ENCODE measurements around the gene TMEM52B.
"Not testable (repeated sequence)": the region's sequence is repeated elsewhere in the genome, so short reads cannot be mapped to it uniquely, and the experiment has no call there.

The TMEM52B gene

GRCh38 chr12:10211101-10211939, 32.5 kb downstream of the TMEM52B start:
- Mint-ChIP-seq H3K4me1 (ENCODE audit: low read depth) (peaks cover 30% of the 10 kb centered on the region), H3K27ac (peak overlapping the region; percentile 99), H3K9me3 (no peaks in the 10 kb centered on the region), H3K27me3 (no peaks in the 10 kb centered on the region), H3K4me3 (no peak overlapping the region), H3K36me3 (ENCODE audit: low read depth) (peaks cover 18% of the 10 kb centered on the region)
- intact Hi-C loops (cut with micrococcal nuclease), result no loop called here

GRCh38 chr12:10211940-10212738, 33.3 kb downstream of the TMEM52B start:
- Mint-ChIP-seq H3K27ac (peak overlapping the region; percentile 99), H3K27me3 (no peaks in the 10 kb centered on the region), H3K4me1 (ENCODE audit: low read depth) (peaks cover 30% of the 10 kb centered on the region), H3K36me3 (ENCODE audit: low read depth) (peaks cover 19% of the 10 kb centered on the region), H3K9me3 (no peaks in the 10 kb centered on the region), H3K4me3 (peak overlapping the region; percentile 96)
- intact Hi-C loops (cut with micrococcal nuclease), result no loop called here

- peaks cover 19% of the 10 kb centered on the region for H3K36me3 Mint-ChIP-seq (ENCODE audit: low read depth)
- peak within 1 kb of the TSS; percentile 99 for H3K27ac Mint-ChIP-seq
- peaks cover 31% of the 10 kb centered on the region for H3K4me1 Mint-ChIP-seq (ENCODE audit: low read depth)
- intact Hi-C loops (cut with micrococcal nuclease), result no loop called here
- peak within 1 kb of the TSS; percentile 96 for H3K4me3 Mint-ChIP-seq
- no peaks in the 10 kb centered on the region for H3K27me3 Mint-ChIP-seq
- H3K9me3 Mint-ChIP-seq, result no peaks in the 10 kb centered on the region
Measured at GRCh38 chr12:10212739-10213131, 33.9 kb downstream of the TMEM52B start, which contains the start of gene GABARAPL1. Gene GABARAPL1 (plus strand): TSS chr12:10212877. CDS start chr12:10213130, 253 bp downstream.

GRCh38 chr12:10213168-10214135, 34.6 kb downstream of the TMEM52B start:
- peaks cover 37% of the 10 kb centered on the region for H3K4me1 Mint-ChIP-seq (ENCODE audit: low read depth)
- H3K27me3 Mint-ChIP-seq, result no peaks in the 10 kb centered on the region
- intact Hi-C loops (cut with micrococcal nuclease), result no loop called here
- peaks cover 26% of the 10 kb centered on the region for H3K36me3 Mint-ChIP-seq (ENCODE audit: low read depth)
- peak overlapping the region; percentile 99 for H3K27ac Mint-ChIP-seq
- H3K9me3 Mint-ChIP-seq, result no peaks in the 10 kb centered on the region
- peak overlapping the region; percentile 96 for H3K4me3 Mint-ChIP-seq

- peak overlapping the region; percentile 99 for H3K27ac Mint-ChIP-seq
- peaks cover 34% of the 10 kb centered on the region for H3K36me3 Mint-ChIP-seq (ENCODE audit: low read depth)
- H3K4me1 Mint-ChIP-seq (ENCODE audit: low read depth), result peaks cover 37% of the 10 kb centered on the region
- H3K27me3 Mint-ChIP-seq, result no peaks in the 10 kb centered on the region
- peak overlapping the region; percentile 96 for H3K4me3 Mint-ChIP-seq
- no peaks in the 10 kb centered on the region for H3K9me3 Mint-ChIP-seq
- intact Hi-C loops (cut with micrococcal nuclease), result no loop called here
Measured at GRCh38 chr12:10214136-10214894, 35.5 kb downstream of the TMEM52B start.

DNA sequence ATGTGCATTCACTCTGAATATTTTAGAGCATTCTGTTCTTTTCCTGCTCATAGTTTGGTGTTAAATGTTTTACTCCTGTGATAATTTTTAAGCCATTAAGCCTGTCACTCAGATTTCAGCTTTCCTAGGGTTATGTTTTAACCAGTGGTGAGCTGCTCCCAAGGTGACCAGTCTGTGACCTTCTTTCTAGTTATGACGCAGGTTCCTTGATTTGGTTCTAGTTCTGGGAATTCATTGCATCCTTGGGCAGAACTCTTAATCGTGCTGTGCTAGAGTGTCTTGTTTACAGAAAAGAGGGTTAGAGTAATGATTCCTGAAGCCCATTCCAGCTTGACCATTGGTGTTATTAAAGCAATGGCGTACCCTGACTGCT, 36.0 kb downstream of the TMEM52B start:
- H3K9me3 Mint-ChIP-seq, result no peaks in the 10 kb centered on the region
- H3K4me3 Mint-ChIP-seq, result peak overlapping the region; percentile 39
- intact Hi-C loops (cut with micrococcal nuclease), result no loop called here
- peaks cover 37% of the 10 kb centered on the region for H3K4me1 Mint-ChIP-seq (ENCODE audit: low read depth)
- peak overlapping the region; percentile 41 for H3K27ac Mint-ChIP-seq
- H3K27me3 Mint-ChIP-seq, result no peaks in the 10 kb centered on the region
- peaks cover 40% of the 10 kb centered on the region for H3K36me3 Mint-ChIP-seq (ENCODE audit: low read depth)

DNA sequence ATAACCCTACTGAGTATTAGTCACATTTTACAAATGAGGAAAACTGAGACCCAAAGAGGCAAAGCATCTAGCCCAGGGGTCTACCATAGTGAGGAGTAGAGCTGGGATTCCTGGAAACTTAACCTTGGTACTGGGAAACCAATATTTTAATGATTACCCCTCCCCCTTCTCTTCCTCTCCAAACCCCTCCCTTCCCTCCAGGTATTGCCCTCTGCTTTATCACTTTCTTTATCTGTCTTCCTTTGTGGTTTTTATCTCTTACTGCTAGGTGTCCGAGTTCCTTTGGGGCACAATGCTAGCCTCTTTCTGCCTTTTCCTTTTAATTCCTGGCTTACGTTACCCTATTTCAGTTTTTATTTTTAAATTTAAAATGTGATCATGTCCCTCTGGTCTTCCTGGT, 36.6 kb downstream of the TMEM52B start:
- peak overlapping the region; percentile 41 for H3K27ac Mint-ChIP-seq
- no peak overlapping the region for H3K4me3 Mint-ChIP-seq
- peaks cover 37% of the 10 kb centered on the region for H3K4me1 Mint-ChIP-seq (ENCODE audit: low read depth)

DNA sequence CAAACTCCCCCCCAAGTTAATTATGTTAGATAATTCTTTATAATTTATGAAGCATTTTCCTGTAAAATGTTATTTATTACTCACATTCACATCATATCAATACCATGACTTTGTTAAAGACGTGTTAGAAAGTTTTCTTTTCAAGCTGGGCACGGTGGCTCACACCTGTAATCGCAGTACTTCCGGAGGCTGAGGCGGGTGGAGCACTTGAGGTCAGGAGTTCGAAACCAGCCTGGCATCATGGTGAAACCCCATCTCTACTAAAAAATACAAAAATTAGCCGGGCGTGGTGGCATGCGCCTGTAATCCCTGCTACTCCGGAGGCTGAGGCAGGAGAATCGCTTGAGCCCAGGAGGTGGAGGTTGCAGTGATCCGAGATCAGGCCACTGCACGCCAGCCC, 37.1 kb downstream of the TMEM52B start:
- H3K9me3 Mint-ChIP-seq; H3K27ac Mint-ChIP-seq; H3K27me3 Mint-ChIP-seq; intact Hi-C loops (cut with micrococcal nuclease); H3K4me3 Mint-ChIP-seq: not testable (repeated sequence)
- Mint-ChIP-seq H3K4me1 (ENCODE audit: low read depth) (peaks cover 37% of the 10 kb centered on the region), H3K36me3 (ENCODE audit: low read depth) (peaks cover 50% of the 10 kb centered on the region)

More for the DNA sequence above, 36.6 kb downstream of the TMEM52B start:
- Mint-ChIP-seq H3K9me3 (no peaks in the 10 kb centered on the region), H3K27me3 (no peaks in the 10 kb centered on the region), H3K36me3 (ENCODE audit: low read depth) (peaks cover 45% of the 10 kb centered on the region)
- intact Hi-C loops (cut with micrococcal nuclease), result no loop called here

DNA sequence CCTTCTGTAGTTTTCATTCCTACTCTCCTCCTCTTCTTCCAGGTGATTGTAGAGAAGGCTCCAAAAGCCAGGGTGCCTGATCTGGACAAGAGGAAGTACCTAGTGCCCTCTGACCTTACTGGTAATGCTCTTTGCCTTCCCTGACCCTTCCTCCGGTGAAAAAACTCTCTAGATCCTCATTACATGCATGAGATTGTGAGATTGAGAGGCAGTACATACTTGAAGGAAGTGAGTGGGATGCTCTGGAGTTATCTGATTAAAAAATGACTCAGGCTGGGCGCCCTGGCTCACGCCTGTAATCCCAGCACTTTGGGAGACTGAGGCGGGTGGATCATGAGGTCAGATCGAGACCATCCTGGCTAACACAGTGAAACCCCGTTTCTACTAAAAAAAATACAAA, 39.2 kb downstream of the TMEM52B start:
- Mint-ChIP-seq H3K27me3 (no peaks in the 10 kb centered on the region), H3K36me3 (ENCODE audit: low read depth) (peaks cover 67% of the 10 kb centered on the region), H3K27ac (peak overlapping the region; percentile 61), H3K4me3 (no peak overlapping the region), H3K4me1 (ENCODE audit: low read depth) (peaks cover 29% of the 10 kb centered on the region), H3K9me3 (no peaks in the 10 kb centered on the region)
- intact Hi-C loops (cut with micrococcal nuclease), result no loop called here

DNA sequence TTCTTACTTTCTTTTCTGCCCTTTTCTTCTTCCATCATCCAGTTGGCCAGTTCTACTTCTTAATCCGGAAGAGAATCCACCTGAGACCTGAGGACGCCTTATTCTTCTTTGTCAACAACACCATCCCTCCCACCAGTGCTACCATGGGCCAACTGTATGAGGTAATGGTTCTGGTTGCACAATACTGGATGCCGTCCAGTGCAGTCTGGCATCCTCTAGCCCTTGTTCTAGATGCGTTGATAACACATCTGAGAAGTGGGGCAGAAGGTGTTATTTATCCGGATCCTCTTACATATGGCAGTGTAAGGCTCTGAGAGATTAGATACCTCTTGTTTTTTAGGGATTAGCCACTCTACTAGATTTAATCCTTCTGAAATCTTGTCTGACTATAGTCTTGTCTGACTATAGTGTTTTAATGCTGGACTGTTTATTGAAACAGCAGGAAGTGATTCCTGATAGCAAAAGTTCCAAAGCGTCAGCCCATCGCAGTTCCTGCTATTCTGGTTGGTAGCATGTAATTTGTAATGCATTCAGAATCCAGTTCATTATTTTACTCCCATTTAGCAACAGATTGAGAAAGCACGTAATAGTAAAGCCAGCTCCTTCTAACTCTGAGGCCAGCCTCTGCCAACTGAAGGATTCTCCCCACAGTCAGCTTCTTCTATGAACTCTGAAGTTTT, 41.7 kb downstream of the TMEM52B start:
- Mint-ChIP-seq H3K27ac (no peak overlapping the region), H3K9me3 (no peaks in the 10 kb centered on the region), H3K27me3 (no peaks in the 10 kb centered on the region), H3K36me3 (ENCODE audit: low read depth) (peaks cover 77% of the 10 kb centered on the region), H3K4me3 (no peak overlapping the region), H3K4me1 (ENCODE audit: low read depth) (peaks cover 8% of the 10 kb centered on the region)
- intact Hi-C loops (cut with micrococcal nuclease), result no loop called here

GRCh38 chr12:10221846-10222245, 43.0 kb downstream of the TMEM52B start:
- Mint-ChIP-seq H3K4me3 (no peak overlapping the region), H3K36me3 (ENCODE audit: low read depth) (peaks cover 71% of the 10 kb centered on the region), H3K9me3 (no peaks in the 10 kb centered on the region), H3K27ac (no peak overlapping the region), H3K4me1 (ENCODE audit: low read depth) (peaks cover 14% of the 10 kb centered on the region), H3K27me3 (no peaks in the 10 kb centered on the region)
- intact Hi-C loops (cut with micrococcal nuclease), result no loop called here

DNA sequence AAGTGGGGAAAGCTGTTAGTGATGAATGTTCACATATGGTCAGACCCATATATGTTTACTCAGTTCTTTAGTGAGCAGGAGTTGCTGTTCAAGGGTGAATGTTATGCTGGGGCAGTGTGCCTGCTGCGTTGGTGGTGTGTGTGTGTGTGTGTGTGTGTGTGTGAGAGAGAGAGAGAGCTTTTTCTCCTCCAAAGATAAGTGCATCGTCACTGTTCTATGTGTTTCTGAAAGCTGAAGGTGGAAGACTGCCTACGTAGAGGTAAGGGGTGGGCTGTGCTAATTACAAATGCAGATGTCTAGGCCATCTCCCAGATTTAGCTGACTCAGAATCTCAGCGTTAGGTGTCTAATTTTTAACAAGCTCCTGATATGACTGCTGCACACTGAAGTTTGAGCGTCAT, 44.4 kb downstream of the TMEM52B start:
- Mint-ChIP-seq H3K4me1 (ENCODE audit: low read depth) (peaks cover 9% of the 10 kb centered on the region), H3K36me3 (ENCODE audit: low read depth) (peaks cover 66% of the 10 kb centered on the region), H3K9me3 (no peaks in the 10 kb centered on the region), H3K27ac (no peak overlapping the region), H3K4me3 (no peak overlapping the region), H3K27me3 (no peaks in the 10 kb centered on the region)
- intact Hi-C loops (cut with micrococcal nuclease), result no loop called here
